Raji (cell line): ENCODE results near the gene BLOC1S5.
A peak's percentile ranks its signal among the peaks of the same experiment; 100 is the strongest.

ENCODE experiments used
- POLR2A ChIP-seq: IDR thresholded peaks from 2 replicates; pipeline ENCODE4 v1.6.1; 2011; ENCODE audit warnings: low read depth, low read length, control low read depth; ENCODE audit not compliant: insufficient read depth

Gene BLOC1S5

GRCh38 chr6:8029243-8029870, 34.8 kb downstream of the BLOC1S5 start:
- no peak for TF ChIP-seq POLR2A

DNA sequence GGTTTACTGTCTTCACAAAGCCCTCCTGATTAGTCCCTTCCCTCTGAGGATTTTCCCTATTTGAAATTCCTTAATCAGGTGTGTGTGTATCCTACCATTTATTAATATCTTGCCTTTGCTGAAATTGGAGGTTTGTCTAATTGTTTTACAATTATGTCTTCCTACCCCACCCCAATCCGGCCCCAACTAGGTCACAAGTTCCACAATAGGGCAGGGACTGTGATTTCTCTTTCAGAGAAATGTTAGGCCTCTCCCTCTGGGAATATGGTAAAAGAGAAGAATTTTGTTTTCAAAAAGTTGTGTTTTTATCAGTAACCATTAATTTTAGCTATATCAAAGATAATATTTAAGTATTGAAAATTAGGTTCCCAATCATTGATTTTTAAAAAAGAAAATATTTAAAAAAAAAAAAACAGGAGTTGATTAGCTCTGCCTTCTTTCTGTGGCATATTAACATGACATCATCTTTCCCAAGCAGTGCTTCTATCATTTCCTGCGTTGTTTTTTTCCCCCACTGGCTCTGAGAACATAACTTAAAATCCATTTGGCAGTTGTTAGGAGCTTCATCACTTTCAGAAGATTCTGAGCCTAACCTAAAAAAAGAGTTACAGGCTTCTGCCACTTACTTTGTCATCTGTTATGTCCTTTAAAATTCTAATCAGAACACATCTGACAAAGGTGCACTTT, 36.1 kb downstream of the BLOC1S5 start:
- no peak for TF ChIP-seq POLR2A

GRCh38 chr6:8026800-8027199, 37.4 kb downstream of the BLOC1S5 start:
- no peak for TF ChIP-seq POLR2A

GRCh38 chr6:8025191-8025590, 39.0 kb downstream of the BLOC1S5 start:
- no peak for TF ChIP-seq POLR2A

DNA sequence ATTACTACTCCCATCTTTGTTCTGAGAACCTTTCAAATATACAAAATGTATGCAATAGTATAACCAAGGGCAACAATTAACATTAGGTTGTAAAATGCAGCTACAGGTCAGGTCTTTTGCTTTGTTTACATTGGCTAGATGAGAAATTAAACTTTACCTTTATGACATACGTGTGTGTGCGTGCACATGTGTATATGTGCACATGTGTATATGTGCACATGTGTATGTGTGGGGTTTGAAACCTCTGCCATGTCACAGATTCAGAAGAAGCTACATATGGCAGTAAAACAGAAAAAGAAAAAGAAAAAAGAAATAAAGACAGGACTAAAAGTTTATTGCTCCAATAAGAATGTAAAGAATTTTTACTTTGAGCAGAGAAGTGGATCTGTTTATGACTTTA, 40.6 kb downstream of the BLOC1S5 start:
- TF ChIP-seq POLR2A, result no peak

- no peak for TF ChIP-seq POLR2A
Observed at GRCh38 chr6:8020083-8020482, 44.1 kb downstream of the BLOC1S5 start.

DNA sequence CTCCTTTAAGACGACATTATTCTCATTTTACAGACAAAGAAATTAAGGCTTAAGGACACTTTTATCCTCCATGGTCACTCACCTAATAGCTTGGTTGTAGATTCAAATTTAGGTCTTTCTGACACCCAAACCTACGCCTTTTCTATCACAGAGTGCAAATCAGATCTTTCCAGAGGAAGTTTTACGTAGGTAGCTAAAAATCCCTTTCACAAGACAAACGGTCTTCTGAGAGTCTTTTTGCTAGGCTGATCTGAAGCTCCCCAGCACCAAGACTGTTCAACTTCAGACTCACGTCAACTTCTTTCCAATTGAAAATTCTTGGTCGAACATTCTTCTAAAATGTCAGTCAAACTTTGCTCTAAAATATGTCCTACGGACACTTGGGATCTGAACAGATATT, 46.5 kb downstream of the BLOC1S5 start:
- no peak for TF ChIP-seq POLR2A

DNA sequence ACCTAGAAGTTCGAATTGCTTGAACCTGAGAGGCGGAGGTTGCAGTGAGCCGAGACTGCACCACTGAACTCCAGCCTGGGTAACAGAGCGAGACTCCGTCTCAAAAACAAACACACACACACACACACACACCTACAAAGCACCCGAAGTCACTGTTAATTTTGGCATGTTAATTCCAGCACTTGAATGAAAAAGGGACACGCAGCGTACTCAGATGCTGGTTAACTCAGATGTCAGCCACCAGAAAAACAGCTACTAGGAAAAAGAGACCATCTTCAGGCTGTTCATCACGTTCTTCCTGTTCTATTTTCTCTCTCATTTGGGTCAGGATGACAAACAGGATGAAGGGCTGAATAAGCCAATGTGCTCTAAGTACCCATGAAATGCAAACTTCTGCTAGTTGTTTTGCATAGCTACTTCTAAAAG, 46.9 kb downstream of the BLOC1S5 start:
- TF ChIP-seq POLR2A, result peak; percentile 28; the same call in 1 of the 2 replicates

GRCh38 chr6:8014947-8015346, 49.2 kb downstream of the BLOC1S5 start:
- TF ChIP-seq POLR2A, result no peak

DNA sequence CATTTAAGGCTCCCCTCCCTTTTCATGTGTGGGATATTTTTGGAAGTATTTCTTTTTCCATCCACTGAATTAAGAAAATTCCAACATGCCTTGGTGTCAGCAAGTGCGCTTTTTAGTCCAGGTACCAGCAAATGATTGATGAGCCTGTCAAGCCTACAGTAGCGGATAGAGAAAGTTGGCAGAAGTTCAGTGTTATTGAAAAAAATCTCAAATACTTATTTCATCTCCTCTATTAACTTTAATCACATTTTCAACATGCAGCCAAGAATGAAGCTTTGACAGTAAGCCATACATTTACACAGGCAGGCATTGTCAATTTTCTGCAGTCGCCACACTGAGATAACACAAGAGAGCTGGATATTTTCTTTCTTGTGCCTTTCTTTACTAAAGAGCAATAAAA, 50.4 kb downstream of the BLOC1S5 start:
- no peak for TF ChIP-seq POLR2A

GRCh38 chr6:8006208-8006607, 58.0 kb downstream of the BLOC1S5 start:
- TF ChIP-seq POLR2A, result no peak

DNA sequence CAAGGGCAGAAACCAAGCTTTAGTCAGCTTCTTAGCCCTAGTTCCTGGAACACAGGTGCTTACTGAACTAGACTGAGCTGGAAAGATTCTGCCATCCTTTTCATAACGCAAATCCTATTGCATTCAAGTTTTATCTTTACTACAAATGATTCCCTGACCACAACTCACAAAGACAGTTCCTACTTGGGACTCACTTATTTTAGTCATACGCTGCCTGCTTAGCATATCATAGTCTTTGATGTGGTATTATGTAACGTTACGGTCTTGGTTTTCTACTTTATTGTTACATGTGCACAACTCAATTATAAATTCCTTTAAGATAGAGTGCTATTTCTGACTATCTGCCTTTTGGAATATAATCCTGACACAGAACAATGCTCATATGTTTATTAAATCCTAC, 59.1 kb downstream of the BLOC1S5 start:
- no peak for TF ChIP-seq POLR2A

DNA sequence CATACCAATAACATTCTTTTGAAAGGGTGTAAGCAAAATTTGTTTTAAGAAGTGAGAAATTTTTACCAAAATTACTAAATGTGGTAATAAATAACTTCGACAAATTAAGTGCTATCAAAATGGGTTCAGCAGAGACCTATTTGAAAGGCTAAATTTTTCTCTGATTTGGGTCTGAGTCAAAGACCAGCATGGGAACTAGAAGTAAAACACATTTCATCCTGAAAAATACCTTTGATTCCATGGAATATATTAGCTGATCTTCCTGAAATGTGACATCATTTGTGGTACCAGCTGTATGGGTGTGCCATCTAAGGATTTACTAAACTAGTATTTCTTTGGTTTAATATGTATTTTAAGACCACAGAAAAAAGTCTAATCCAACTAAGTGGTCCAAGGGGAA, 63.6 kb downstream of the BLOC1S5 start:
- no peak for TF ChIP-seq POLR2A

DNA sequence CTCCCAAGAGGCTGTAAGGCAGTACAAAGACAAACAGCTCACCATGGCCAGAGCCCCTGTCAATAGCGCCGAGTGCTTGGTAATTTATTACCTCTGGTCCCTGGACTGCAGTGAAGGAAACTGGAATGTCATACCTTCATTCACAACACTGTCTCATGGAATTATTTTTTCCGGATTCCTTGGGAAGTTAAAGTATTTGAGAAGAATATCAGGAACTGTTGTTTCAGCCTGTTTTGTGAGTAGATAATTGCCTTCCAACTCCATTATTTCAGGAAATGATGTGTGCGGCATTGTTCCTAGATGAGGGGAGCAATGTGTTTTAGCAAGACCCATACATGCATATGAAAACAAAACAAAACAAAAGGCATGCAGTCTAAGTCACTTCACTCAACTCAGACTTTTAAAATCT, 64.0 kb downstream of the BLOC1S5 start:
- TF ChIP-seq POLR2A, result no peak

- TF ChIP-seq POLR2A, result no peak
Observed at GRCh38 chr6:7999201-7999600, 65.0 kb downstream of the BLOC1S5 start.

DNA sequence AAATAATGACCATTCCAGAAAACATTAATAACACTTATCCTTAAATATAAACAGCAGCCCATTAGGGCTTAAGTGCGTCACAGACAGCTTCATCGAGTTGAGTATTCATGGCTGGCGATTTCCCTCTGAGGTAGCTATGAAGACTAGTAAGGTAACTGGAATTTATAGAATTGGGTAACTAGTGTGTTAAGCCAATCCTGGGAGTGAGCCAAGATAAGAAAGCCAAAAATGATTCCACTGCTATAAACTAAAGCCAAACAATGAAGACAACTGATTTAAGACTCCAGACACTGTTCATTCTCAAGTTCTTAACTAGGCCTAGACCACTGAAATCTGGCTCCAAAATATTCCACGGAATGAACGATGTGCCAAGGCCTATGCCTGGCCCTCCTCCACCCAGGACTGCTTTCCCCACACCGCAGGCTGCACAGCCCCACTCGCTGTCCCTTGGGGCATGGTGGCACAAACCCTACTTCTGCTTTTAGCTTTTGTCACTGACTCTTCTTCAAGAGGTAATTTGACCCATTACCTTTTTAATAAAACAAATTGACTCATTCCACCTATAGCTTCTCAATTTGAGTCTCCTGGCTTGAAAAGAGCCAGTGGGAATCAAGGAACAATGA, 66.0 kb downstream of the BLOC1S5 start:
- TF ChIP-seq POLR2A, result no peak
